ENCODE data around the gene PHLPP1.

PHLPP1 gene

DNA sequence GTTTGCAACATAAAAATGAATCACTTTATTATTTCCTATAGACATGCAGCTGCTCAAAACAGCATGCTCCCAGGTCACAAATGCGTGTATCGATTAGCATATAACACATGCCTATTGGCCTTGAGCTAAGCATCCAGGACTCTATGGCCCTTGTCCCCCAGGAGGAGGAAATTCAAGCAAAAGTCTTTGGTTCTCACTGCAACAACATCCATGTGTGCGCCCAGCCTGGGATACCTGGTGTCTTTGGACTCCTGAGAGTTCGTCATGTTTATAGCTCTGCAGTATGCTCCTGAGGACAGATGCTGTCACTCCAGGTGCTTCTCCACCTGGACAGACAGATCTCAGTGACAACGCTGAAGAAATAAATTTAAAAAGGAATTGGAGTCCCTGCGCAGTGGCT, 284.6 kb downstream of the PHLPP1 start:
- DNase-seq (ENCODE audit: low read depth in 2 of 3, low spot score in 2 of 3): no peak

DNA sequence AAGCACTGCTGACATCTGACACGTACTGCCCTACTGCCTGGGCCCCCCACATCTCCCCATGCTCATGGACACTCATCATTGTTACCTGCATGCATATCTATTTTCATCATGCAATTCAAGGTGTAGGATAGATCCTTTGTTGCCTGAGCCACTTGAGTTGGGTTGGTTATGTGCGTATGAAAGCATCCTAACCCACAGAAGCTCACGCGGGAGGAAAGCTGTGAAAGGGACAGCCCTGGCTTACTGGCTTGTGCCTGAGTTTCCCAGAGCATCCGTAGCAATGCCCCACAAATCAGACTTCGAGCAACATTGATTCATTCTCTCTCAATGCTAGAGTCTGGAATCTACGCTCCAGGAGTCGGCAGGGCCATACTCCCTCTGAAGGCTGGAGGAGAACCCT, 285.5 kb downstream of the PHLPP1 start:
- DNase-seq (ENCODE audit: low read depth in 2 of 3, low spot score in 2 of 3): no peak

DNA sequence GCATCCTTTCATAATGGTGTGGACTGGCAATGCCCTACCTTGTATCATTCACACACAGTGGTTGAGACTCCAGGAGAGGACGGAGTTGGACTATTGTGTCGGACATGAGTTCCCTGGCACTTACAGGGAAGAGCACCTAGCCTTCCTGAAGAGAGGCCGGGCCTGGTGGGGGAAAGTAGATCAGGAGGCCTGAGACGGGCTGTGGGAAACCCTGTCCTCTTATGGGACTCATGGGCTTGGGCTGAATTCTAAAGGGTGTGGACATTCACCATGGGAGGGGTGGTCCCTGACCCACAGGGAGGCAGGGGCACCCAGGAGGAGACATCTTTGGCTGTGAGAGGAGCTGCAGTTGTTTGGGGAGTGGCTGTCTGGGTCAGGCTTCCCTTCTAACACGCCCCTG, 286.5 kb downstream of the PHLPP1 start:
- DNase-seq (ENCODE audit: low read depth in 2 of 3, low spot score in 2 of 3): no peak

DNA sequence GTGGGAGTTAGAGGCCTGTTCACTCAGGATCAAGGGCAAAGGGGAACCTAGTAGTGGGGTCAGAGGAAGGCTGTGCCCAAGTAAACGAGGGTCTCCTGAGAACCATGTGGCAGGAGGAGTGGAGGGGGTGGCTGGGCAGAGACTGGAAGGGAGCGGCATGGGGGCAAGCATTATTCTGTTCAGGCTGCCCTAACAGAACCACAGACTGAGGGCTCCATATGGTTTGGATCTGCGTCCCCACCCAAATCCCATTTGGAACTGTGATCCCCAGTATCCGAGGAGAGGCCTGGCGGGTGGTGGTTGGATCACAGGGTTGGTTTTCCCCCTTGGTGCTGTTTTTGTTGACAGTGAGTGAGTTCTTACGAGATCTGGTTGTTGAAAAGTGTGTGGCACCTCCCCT, 287.0 kb downstream of the PHLPP1 start:
- no peak for DNase-seq (ENCODE audit: low read depth in 2 of 3, low spot score in 2 of 3)

DNA sequence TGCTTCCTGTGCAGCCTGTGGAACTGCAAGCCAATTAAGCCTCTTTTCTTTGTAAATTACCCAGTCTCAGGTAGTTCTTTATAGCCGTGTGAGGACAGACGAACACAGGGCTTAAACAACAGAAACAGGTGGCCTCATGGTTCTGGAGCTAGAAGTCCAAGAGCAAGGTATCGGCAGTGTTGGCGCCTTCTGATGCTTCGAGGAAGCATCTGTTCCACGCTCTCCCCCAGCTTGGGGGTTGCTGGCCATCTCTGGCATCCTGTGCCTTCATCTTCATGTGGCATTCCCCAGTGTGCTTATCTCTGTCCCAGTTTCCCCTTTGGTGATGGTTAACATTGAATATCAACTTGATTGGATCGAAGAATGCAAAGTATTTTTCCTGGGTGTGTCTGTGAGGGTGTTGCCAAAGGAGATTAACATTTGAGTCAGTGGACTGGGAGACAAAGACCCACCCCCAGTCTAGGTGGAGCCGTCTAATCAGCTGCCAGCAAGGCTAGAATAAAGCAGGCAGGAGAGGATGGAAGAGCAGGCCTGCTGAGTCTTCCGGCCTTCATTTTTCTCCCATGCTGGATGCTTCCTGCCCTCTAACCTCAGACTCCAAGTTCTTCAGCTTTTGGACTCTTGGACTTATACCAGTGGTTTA, 287.6 kb downstream of the PHLPP1 start:
- no peak for DNase-seq (ENCODE audit: low read depth in 2 of 3, low spot score in 2 of 3)

DNA sequence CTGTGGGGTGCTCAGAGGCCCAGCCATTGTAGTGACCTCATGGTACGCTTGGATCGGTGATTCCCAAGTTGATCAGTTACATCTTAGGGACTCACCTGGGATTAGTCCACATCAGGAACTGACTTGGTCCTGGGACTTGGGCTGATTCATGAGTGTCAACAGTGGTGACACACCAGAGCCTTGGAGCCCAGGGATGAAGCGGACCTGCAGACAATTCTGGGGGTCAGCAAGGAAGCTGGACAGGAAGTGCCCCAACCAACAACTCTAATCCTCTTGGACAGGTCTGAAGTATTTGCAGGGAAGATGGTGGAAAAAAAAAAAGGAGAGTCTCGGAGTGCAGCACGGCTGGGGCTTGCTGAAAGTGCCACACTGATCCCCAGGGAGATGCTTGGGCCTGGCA, 288.6 kb downstream of the PHLPP1 start:
- no peak for DNase-seq (ENCODE audit: low read depth in 2 of 3, low spot score in 2 of 3)

DNA sequence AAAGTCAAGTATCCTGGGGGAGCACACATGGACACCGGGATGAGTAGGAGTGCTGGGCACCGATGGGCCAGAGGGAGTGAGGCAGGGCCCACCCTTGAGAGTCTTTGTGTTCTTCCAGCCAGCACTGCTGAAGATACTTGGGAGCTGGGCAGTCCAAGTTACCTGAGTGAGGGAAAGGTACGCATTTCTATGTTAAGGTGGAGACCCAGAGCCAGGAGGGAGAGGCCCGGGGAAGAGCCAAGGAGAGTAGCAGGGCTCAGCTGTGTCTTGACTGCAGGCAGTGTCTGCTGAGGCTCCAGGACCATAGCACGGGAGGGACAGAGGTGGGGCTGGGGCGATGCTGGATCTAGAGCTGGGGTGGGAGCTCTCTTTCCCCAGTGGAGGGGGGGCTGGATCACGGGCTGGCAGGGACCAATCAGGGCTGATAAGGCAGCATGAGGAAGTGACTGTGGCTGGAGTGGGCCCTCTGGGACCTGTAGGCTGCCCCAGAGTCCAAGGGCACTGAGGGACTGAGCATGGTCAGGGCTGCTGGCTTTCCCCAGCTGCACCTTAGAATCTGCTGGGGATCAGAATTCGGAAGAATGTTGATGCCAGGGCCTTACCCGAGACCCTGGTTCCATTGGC, 289.2 kb downstream of the PHLPP1 start:
- DNase-seq (ENCODE audit: low read depth in 2 of 3, low spot score in 2 of 3): no peak

DNA sequence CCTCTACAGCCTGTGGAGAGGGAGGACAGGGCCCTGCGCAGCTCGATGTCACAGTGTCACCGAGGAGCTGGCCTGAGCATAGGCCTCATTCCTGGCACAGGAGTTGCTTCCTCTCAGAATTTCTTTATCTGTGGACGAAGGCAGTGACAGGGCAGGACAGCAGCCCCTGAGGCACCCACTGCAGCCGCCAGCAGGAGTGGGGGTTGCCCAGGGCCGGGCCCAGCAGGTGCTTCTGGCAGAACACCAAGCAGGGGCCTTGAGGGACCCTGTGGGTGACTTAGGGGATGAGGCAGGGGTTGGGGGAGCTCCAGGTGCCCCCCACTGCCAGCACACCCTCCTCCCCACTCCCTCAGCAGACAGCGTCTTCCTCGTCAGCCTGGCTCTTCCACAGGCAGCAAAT, 290.0 kb downstream of the PHLPP1 start:
- no peak for DNase-seq (ENCODE audit: low read depth in 2 of 3, low spot score in 2 of 3)

DNA sequence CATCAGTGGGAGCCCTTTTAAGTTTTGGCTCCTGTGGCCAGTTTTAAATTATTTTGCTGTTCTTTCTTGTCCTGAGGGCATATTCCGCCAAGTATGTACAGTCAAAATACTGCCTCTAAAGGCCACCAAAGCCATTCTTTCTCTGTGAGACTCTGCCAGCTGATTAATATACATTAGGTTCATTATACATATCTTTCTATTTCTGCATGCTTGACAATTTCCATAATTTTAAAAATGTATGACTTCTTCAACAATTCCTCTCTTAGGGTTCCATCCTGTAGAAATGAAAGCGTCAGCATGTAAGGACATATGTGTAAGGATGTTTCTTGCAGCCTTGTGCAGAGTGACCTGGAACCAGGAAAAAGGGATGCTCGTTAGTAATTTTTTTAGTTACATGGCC, 291.9 kb downstream of the PHLPP1 start:
- DNase-seq (ENCODE audit: low read depth in 2 of 3, low spot score in 2 of 3): no peak

DNA sequence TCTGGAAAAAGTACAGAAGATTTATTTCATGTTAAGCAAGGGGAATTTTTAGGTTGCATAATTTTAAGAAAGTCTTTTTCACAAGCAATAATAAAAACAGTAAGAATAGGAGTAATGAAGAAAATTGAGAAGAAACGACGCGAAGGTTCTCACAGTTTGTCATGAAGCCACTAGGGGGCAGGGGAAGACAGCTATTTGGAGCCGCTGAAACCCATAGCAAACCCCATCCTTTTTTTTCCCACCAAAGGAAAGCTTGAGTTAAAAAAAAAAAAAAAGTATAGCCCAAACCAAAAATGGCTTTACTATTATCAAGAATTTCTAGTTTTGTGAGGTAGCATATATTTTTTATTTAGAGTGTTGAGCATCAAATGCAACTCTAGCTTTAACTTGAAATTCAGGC, 300.9 kb downstream of the PHLPP1 start:
- DNase-seq (ENCODE audit: low read depth in 2 of 3, low spot score in 2 of 3): no peak

DNA sequence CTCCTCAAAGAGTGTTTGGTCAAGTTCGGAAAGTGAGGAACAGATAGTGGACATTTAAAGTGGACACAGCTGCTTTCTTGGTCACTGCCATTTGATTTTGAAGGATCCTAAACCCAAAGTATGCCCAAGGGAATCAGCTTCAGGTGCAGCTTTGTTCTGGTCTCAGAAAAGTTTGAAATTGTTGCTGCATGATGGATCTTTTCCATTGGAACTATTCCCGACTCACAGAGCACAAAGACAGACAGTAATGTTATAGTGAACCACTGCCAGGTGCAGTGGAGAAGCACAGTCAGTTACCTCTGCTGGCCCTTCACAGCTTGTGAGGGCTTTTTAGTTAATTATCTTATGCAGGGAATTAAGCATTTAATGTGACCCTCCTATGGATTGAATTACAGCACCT, 301.7 kb downstream of the PHLPP1 start:
- no peak for DNase-seq (ENCODE audit: low read depth in 2 of 3, low spot score in 2 of 3)

DNA sequence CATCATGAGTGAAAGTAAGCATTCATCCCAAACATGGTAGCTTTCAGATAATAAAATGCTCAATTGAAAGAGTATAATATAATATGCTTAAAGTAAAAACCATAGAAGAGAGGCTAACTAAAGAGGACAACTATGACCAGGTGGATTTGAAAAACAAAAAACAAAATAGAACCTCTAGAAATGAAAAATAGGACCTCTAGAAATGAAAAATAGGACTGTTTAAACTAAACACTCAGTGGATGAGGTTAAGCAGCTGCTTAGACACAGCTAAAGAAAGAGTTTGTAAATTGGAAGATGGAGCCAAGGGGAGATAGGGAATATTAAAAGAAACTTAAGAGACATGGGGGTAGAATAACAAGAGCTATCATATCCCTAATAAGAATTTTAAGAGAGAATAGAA, 302.6 kb downstream of the PHLPP1 start:
- DNase-seq (ENCODE audit: low read depth in 2 of 3, low spot score in 2 of 3): no peak

DNA sequence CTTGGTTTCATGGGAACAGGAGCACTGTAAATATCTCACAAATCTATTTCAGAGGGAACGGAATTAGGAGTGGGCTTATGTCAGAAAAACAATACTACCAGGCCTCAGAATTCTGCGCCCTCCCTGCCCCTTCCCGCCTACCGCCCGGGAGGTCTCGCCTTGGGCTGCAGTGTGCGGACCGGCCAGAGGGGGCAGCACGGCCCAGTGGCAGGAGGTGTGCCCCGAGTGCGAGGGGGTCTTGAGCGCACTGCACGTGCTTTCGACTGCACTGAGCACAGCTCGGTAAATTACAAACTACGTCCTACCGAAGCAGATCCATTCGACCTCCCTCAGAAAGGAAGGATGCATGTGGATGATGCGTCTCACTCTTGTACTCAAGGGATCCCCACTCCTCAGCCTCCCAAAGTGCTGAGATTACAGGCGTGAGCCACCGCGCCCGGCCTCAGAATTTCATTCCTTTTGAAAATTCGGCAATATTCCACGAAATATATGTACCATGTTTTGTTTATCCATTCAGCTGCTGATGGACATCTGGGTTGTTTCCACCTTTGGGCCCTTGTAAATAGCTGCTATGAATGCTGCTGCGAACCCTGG, 307.2 kb downstream of the PHLPP1 start:
- DNase-seq (ENCODE audit: low read depth in 2 of 3, low spot score in 2 of 3): no peak

DNA sequence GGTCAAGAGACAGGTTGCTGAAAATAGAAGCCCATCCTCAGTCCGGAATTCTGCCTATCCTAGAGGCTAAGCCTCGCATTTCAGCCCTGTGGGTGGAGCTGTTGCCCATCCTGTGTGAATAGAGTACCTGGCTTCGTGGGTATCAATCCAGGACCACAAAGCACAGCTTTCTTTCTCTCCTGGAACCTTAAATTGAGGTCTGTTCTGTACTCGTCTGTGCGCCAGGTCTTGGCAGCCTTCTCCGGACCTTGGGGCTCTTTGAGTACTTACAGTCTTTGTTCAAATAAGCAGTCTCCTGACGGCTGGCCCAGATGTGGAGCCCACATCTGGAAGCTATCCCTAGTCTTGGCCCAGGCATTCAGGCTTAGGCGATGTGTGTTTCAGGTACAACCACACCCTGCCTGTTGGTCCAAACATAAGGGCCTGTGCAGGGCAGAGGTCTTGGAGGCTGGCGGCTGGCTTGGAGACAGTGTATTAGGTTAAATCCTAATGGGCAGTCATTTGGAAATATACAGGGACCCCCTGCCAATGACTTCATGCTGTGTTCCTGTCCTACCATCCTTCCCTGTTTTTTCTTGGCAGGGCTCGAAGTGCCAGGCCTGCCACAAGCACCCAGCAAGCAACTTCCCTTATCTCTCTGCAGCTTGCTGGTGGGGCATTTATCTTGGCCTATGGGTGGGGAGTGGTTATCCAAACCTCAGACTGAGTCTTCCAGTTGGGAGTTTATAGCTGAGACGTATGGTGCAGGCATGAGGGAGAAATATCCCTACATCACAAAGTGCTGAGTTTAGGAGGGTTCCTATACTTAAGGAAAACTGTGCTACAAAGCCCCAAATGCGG, 310.1 kb downstream of the PHLPP1 start:
- no peak for DNase-seq (ENCODE audit: low read depth in 2 of 3, low spot score in 2 of 3)

DNA sequence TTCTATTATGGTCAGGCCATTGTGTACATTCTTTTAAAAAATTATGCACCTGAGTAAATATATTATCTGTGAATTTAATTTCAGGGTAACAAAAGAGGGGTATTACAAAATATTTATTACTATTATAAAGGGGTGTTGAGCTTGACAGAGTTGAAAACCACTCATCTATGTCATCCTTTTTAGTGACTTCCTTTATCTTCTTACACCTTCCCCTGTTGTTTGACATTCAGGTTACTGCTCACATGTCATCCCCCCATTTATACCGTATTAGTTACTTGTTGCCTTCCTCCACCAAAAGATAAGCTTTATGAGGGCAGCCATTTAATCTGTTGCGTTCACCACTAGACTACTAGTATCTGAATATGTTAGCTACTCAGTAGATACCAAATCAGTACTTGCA, 313.0 kb downstream of the PHLPP1 start:
- no peak for DNase-seq (ENCODE audit: low read depth in 2 of 3, low spot score in 2 of 3)
